HepG2 (cell line): ENCODE data around the gene OBSL1. TPM values are rescaled to one million over a fixed set of nuclear protein-coding genes. Genes with fewer than 3 reads are reported as not detected.

Experiments
- FOSL2 ChIP-seq: sonication (generic); formaldehyde crosslinking; IDR thresholded peaks from 2 replicates; pipeline ENCODE4 v1.4.0; 2020; ENCODE audit warnings: missing genetic modification reagents
- FOXK1 ChIP-seq: sonication (generic); formaldehyde crosslinking; IDR thresholded peaks from 2 replicates; pipeline ENCODE4 v1.4.0; 2020; ENCODE audit warnings: low read depth, missing genetic modification reagents, borderline replicate concordance
- HNRNPL ChIP-seq: fragments of 200-400 bp; formaldehyde crosslinking; IDR thresholded peaks from 2 replicates; pipeline ENCODE4 v1.6.1; 2017; ENCODE audit warnings: mild to moderate bottlenecking, low read depth, low read length
- JARID2 ChIP-seq: sonication (generic); formaldehyde crosslinking; IDR thresholded peaks from 2 replicates; pipeline ENCODE4 v1.8.1; 2023; ENCODE audit warnings: missing genetic modification reagents, inconsistent platforms; ENCODE audit not compliant: insufficient replicate concordance
- MAFK ChIP-seq, 2 experiments: IDR thresholded peaks in 1 of 2; conservative IDR thresholded peaks in 1 of 2; 2 replicates each; pipeline ENCODE4 v1.6.1; 2011; ENCODE audit warnings: improper control_type of control experiment in 2 of 2, low read length in 2 of 2
- MTF1 ChIP-seq: sonication (generic); formaldehyde crosslinking; IDR thresholded peaks from 2 replicates; pipeline ENCODE4 v1.5.0; 2020; ENCODE audit warnings: missing genetic modification reagents
- RFXANK ChIP-seq: IDR thresholded peaks from 2 replicates; pipeline ENCODE4 v1.6.1; 2016
- SNRNP70 ChIP-seq: fragments of 200-400 bp; formaldehyde crosslinking; IDR thresholded peaks from 2 replicates; pipeline ENCODE4 v1.6.1; 2017; ENCODE audit warnings: mild to moderate bottlenecking, low read depth, low read length, moderate library complexity
- SP4 ChIP-seq: sonication (generic); formaldehyde crosslinking; IDR thresholded peaks from 2 replicates; pipeline ENCODE4 v1.8.1; 2023; ENCODE audit warnings: mild to moderate bottlenecking, missing genetic modification reagents
- ZBTB7B ChIP-seq: sonication (generic); formaldehyde crosslinking; IDR thresholded peaks from 2 replicates; pipeline ENCODE4 v1.4.0; 2020; ENCODE audit warnings: missing genetic modification reagents
- ZNF780A ChIP-seq: sonication (generic); formaldehyde crosslinking; IDR thresholded peaks from 2 replicates; pipeline ENCODE4 v1.8.0; 2022; ENCODE audit warnings: mild to moderate bottlenecking, missing genetic modification reagents, moderate library complexity
- polyA plus RNA-seq, 8 experiments: library from polyadenylated mRNA; depleted of rRNA in 3 of 8; stranded (reverse) in 7 of 8; unstranded in 1 of 8; fragments of >200 nt; fragmentation: Illumina TruSeq in 4 of 8; extraction: Trizol in 4 of 8; gene quantifications; 2 replicates each; pipeline versions ENCODE4 v1.2.1 to v1.2.3, GENCODE V29; 2011 to 2016; ENCODE audit warnings: low read depth in 4 of 8, missing spikeins in 1 of 8, mixed read lengths in 1 of 8; ENCODE audit not compliant: insufficient read depth in 1 of 8
- total RNA-seq, 5 experiments: library from RNA; depleted of rRNA; stranded (reverse); fragments of >200 nt; fragmentation: Illumina TruSeq; extraction: Trizol; gene quantifications; 2 replicates each; pipeline ENCODE4 v1.2.3, GENCODE V29; 2016; ENCODE audit warnings: low read depth in 1 of 5
- TF ChIP-seq, protein P1 (sequence below): sonication (generic); formaldehyde crosslinking; conservative IDR thresholded peaks from 2 replicates; pipeline ENCODE4 v1.4.0; 2020; ENCODE audit warnings: missing genetic modification reagents
- TF ChIP-seq, protein P2 (sequence below): sonication (generic); formaldehyde crosslinking; IDR thresholded peaks from 2 replicates; pipeline ENCODE4 v1.8.0; 2022; ENCODE audit warnings: mild to moderate bottlenecking, missing genetic modification reagents, moderate library complexity
- TF ChIP-seq, protein P3 (sequence below): sonication (generic); formaldehyde crosslinking; IDR thresholded peaks from 2 replicates; pipeline ENCODE4 v1.4.0; 2020; ENCODE audit warnings: missing genetic modification reagents, borderline replicate concordance
- TF ChIP-seq, protein P4 (sequence below): sonication (generic); formaldehyde crosslinking; IDR thresholded peaks from 2 replicates; pipeline ENCODE4 v1.8.1; 2023; ENCODE audit warnings: mild to moderate bottlenecking, missing genetic modification reagents
- TF ChIP-seq, protein P5 (sequence below): sonication (generic); formaldehyde crosslinking; IDR thresholded peaks from 2 replicates; pipeline ENCODE4 v1.5.0; 2020; ENCODE audit warnings: mild to moderate bottlenecking, missing genetic modification reagents
- TF ChIP-seq, protein P6 (sequence below): sonication (generic); formaldehyde crosslinking; IDR thresholded peaks from 2 replicates; pipeline ENCODE4 v1.9.0; 2021; ENCODE audit warnings: missing genetic modification reagents, mild to moderate bottlenecking, borderline replicate concordance

OBSL1 gene
- total and polyA plus RNA-seq, 2 of the 13 experiments (the other 11 are each of a cell fraction or from before 2014, with no cell fraction given), result 86.7 to 218 TPM

DNA sequence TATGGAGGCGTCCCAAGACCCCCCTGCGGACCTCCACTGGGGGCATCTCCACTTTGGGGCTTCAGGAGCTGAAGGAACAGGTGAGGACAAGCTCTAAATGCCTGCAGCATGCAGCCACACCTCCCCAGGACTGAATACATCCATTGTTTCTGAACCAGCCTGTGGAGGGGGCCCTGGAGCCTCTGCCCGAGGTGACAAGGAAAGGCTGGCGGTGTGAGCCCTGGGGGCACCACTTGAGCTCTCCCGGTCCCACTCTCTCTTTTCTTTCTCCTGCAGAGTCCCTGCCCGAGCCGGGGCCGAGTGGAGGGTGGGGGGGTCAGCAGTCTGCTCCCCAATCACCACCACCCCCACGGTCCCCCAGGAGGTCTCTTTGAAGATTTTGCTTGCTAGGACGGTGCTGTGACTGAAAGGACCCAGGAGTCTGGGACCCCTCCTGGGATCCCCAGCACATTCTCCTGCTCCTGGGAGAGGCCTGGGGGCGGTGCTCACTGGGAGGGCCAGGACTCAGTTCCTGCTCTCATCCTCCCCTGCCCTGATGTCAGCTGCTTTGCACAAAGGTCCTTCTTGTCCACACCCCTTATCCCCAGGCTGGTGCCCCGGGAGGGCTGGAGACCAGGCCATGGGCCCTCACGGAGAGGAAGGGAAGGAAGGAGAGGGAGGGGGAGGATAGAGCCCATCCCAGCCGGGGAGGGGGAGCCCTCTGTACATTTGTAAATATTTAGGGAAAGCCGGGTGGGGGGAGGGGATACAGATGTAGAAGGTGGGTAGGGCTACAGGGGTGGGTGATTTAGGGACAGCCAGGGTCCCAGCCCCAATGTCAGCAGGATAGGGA lies 33.5 kb downstream of the OBSL1 start (continued):
- TF ChIP-seq, protein P1, sequence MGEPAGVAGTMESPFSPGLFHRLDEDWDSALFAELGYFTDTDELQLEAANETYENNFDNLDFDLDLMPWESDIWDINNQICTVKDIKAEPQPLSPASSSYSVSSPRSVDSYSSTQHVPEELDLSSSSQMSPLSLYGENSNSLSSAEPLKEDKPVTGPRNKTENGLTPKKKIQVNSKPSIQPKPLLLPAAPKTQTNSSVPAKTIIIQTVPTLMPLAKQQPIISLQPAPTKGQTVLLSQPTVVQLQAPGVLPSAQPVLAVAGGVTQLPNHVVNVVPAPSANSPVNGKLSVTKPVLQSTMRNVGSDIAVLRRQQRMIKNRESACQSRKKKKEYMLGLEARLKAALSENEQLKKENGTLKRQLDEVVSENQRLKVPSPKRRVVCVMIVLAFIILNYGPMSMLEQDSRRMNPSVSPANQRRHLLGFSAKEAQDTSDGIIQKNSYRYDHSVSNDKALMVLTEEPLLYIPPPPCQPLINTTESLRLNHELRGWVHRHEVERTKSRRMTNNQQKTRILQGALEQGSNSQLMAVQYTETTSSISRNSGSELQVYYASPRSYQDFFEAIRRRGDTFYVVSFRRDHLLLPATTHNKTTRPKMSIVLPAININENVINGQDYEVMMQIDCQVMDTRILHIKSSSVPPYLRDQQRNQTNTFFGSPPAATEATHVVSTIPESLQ (CRISPR knock-in tag), result no peak
- 0 out of 2 replicates have a peak, but pooled peaks have one; percentile 49 for TF ChIP-seq HNRNPL
- no peak for TF ChIP-seq JARID2 (CRISPR knock-in tag)
- TF ChIP-seq ZNF780A (CRISPR knock-in tag), result no peak
- no peak for TF ChIP-seq MTF1 (CRISPR knock-in tag)
- no peak for TF ChIP-seq RFXANK (CRISPR knock-in tag)
- TF ChIP-seq ZBTB7B (CRISPR knock-in tag), result peak; percentile 73; the same call in 1 of the 2 replicates
- TF ChIP-seq, protein P2, sequence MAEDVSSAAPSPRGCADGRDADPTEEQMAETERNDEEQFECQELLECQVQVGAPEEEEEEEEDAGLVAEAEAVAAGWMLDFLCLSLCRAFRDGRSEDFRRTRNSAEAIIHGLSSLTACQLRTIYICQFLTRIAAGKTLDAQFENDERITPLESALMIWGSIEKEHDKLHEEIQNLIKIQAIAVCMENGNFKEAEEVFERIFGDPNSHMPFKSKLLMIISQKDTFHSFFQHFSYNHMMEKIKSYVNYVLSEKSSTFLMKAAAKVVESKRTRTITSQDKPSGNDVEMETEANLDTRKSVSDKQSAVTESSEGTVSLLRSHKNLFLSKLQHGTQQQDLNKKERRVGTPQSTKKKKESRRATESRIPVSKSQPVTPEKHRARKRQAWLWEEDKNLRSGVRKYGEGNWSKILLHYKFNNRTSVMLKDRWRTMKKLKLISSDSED, result no peak
- TF ChIP-seq SNRNP70, result no peak
- TF ChIP-seq SP4 (CRISPR knock-in tag), result peak; percentile 37; the same call in 1 of the 2 replicates
- TF ChIP-seq, protein P3, sequence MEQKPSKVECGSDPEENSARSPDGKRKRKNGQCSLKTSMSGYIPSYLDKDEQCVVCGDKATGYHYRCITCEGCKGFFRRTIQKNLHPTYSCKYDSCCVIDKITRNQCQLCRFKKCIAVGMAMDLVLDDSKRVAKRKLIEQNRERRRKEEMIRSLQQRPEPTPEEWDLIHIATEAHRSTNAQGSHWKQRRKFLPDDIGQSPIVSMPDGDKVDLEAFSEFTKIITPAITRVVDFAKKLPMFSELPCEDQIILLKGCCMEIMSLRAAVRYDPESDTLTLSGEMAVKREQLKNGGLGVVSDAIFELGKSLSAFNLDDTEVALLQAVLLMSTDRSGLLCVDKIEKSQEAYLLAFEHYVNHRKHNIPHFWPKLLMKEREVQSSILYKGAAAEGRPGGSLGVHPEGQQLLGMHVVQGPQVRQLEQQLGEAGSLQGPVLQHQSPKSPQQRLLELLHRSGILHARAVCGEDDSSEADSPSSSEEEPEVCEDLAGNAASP (CRISPR knock-in tag), result no peak
- TF ChIP-seq, protein P4, sequence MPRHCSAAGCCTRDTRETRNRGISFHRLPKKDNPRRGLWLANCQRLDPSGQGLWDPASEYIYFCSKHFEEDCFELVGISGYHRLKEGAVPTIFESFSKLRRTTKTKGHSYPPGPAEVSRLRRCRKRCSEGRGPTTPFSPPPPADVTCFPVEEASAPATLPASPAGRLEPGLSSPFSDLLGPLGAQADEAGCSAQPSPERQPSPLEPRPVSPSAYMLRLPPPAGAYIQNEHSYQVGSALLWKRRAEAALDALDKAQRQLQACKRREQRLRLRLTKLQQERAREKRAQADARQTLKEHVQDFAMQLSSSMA (CRISPR knock-in tag), result no peak
- no peak for TF ChIP-seq FOXK1 (CRISPR knock-in tag)
- TF ChIP-seq, protein P5, sequence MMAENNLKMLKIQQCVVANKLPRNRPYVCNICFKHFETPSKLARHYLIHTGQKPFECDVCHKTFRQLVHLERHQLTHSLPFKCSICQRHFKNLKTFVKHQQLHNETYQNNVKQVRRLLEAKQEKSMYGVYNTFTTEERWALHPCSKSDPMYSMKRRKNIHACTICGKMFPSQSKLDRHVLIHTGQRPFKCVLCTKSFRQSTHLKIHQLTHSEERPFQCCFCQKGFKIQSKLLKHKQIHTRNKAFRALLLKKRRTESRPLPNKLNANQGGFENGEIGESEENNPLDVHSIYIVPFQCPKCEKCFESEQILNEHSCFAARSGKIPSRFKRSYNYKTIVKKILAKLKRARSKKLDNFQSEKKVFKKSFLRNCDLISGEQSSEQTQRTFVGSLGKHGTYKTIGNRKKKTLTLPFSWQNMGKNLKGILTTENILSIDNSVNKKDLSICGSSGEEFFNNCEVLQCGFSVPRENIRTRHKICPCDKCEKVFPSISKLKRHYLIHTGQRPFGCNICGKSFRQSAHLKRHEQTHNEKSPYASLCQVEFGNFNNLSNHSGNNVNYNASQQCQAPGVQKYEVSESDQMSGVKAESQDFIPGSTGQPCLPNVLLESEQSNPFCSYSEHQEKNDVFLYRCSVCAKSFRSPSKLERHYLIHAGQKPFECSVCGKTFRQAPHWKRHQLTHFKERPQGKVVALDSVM (CRISPR knock-in tag), result no peak
- TF ChIP-seq MAFK (conservative IDR thresholded peaks at IDR 0.05 in 1 of 2, IDR thresholded peaks at IDR 0.05 in 1 of 2; ENCODE audit: low read length in 2 of 2), result no peak
- TF ChIP-seq, protein P6, sequence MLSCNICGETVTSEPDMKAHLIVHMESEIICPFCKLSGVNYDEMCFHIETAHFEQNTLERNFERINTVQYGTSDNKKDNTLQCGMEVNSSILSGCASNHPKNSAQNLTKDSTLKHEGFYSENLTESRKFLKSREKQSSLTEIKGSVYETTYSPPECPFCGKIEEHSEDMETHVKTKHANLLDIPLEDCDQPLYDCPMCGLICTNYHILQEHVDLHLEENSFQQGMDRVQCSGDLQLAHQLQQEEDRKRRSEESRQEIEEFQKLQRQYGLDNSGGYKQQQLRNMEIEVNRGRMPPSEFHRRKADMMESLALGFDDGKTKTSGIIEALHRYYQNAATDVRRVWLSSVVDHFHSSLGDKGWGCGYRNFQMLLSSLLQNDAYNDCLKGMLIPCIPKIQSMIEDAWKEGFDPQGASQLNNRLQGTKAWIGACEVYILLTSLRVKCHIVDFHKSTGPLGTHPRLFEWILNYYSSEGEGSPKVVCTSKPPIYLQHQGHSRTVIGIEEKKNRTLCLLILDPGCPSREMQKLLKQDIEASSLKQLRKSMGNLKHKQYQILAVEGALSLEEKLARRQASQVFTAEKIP (CRISPR knock-in tag), result no peak
- no peak for TF ChIP-seq FOSL2
